ENCODE measurements around the gene ITSN1. TPM values are rescaled to one million over a fixed set of nuclear protein-coding genes. Genes with fewer than 3 reads are reported as not detected.

Gene ITSN1
- total RNA-seq, 4 donors from 2014 or later = 50.4 to 208 (median 96.7) TPM

- WGBS, 2 donors = 74 to 86% methylated on average over 4 of the region's 4 CpGs
- Histone ChIP-seq H3K9me3 (no peaks in the 10 kb centered on the region), H3K27ac (peak overlapping the region in 1 of 4 donors; percentile 56), H3K36me3 (peaks cover 0 to 48% (median 0%) of the 10 kb centered on the region in 3 donors), H3K4me3 (no peak overlapping the region), H3K4me1 (peaks cover 0 to 61% (median 29%) of the 10 kb centered on the region in 4 donors), H3K27me3 (no peaks in the 10 kb centered on the region)
- no peak for DNase-seq (ENCODE audit: low spot score in 2 of 2)
- TF ChIP-seq EP300 (IDR thresholded peaks at IDR 0.05) = peak in 1 of 2 donors; percentile 26
- TF ChIP-seq CTCF (IDR thresholded peaks at IDR 0.05) = no peak
- TF ChIP-seq POLR2A (IDR thresholded peaks at IDR 0.05) = no peak
Measured at GRCh38 chr21:33828083-33828482, 185.8 kb downstream of the ITSN1 start.

- Histone ChIP-seq H3K9me3 (no peaks in the 10 kb centered on the region), H3K27ac (peak overlapping the region in 2 of 4 donors; percentile 31 to 56), H3K27me3 (no peaks in the 10 kb centered on the region), H3K4me3 (no peak overlapping the region), H3K36me3 (peaks cover 0 to 48% (median 0%) of the 10 kb centered on the region in 3 donors), H3K4me1 (peaks cover 0 to 57% (median 29%) of the 10 kb centered on the region in 4 donors)
- 66 to 77% methylated on average over 4 of the region's 4 CpGs for WGBS, 2 donors
- TF ChIP-seq EP300 (IDR thresholded peaks at IDR 0.05) (no peak), CTCF (IDR thresholded peaks at IDR 0.05) (no peak), POLR2A (IDR thresholded peaks at IDR 0.05) (no peak)
- no peak for DNase-seq (ENCODE audit: low spot score in 2 of 2)
Measured at GRCh38 chr21:33828577-33828976, 186.3 kb downstream of the ITSN1 start.

- H3K27ac ChIP-seq = no peak overlapping the region
Measured at GRCh38 chr21:33829844-33830243, 187.5 kb downstream of the ITSN1 start.

GRCh38 chr21:33831962-33832659 is 189.8 kb downstream of the ITSN1 start:
- Histone ChIP-seq H3K9me3 (no peaks in the 10 kb centered on the region), H3K27ac (no peak overlapping the region), H3K27me3 (no peaks in the 10 kb centered on the region), H3K4me3 (no peak overlapping the region), H3K4me1 (peaks cover 0 to 22% (median 9%) of the 10 kb centered on the region in 4 donors), H3K36me3 (peaks cover 0 to 78% (median 0%) of the 10 kb centered on the region in 3 donors)
- DNase-seq (ENCODE audit: low spot score in 2 of 2) = no peak
- WGBS, 2 donors = 93 to 95% methylated on average over 17 of the region's 17 CpGs
- TF ChIP-seq CTCF (IDR thresholded peaks at IDR 0.05) = no peak

More at GRCh38 chr21:33829844-33830243, 187.5 kb downstream of the ITSN1 start:
- no peak overlapping the region for H3K4me3 ChIP-seq
- H3K4me1 ChIP-seq = peaks cover 0 to 45% (median 20%) of the 10 kb centered on the region in 4 donors
- 95 to 98% methylated on average over 9 of the region's 9 CpGs for WGBS, 2 donors
- H3K36me3 ChIP-seq = peaks cover 0 to 56% (median 0%) of the 10 kb centered on the region in 3 donors
- no peak for DNase-seq (ENCODE audit: low spot score in 2 of 2)
- TF ChIP-seq CTCF (IDR thresholded peaks at IDR 0.05) = no peak
- H3K27me3 ChIP-seq = no peaks in the 10 kb centered on the region
- H3K9me3 ChIP-seq = no peaks in the 10 kb centered on the region

GRCh38 chr21:33834801-33835500 is 192.7 kb downstream of the ITSN1 start:
- no peak overlapping the region for H3K4me3 ChIP-seq
- 71 to 73% methylated on average over 5 of the region's 5 CpGs for WGBS, 2 donors
- TF ChIP-seq CTCF (IDR thresholded peaks at IDR 0.05) = no peak
- TF ChIP-seq POLR2A (IDR thresholded peaks at IDR 0.05) = no peak
- no peak for TF ChIP-seq EP300 (IDR thresholded peaks at IDR 0.05)
- peaks cover 0 to 95% (median 0%) of the 10 kb centered on the region in 3 donors for H3K36me3 ChIP-seq
- DNase-seq (ENCODE audit: low spot score in 2 of 2) = no peak
- no peak overlapping the region for H3K27ac ChIP-seq
- H3K4me1 ChIP-seq = no peaks in the 10 kb centered on the region
- no peaks in the 10 kb centered on the region for H3K27me3 ChIP-seq
- H3K9me3 ChIP-seq = no peaks in the 10 kb centered on the region

All from tibial nerve (tissue), 4 donors.